Left cardiac atrium (tissue), 4 donors: Measurements from ENCODE around the gene TNFAIP8L1. TPM values are rescaled to one million over a fixed set of nuclear protein-coding genes. Genes with fewer than 3 reads are reported as not detected.

Source experiments
- ATAC-seq, 2 donors: fragments of 200-7000 bp; cut with Tn5 transposase; one replicate each; pipeline ENCODE4 v1.9.1; 2020; ENCODE audit warnings: mild to moderate bottlenecking in 2 of 2, moderate library complexity in 2 of 2
- DNase-seq: peaks from one replicate; pipeline ENCODE4 v3.0.0-alpha.2; 2020
- intact Hi-C, 2 donors: fragments of 100-400 bp; cut with DNase I; formaldehyde crosslinking; loops; one replicate each; pipeline versions ENCODE4 v1.14.1 to v1.15.1; 2022 to 2023
- total RNA-seq, 2 donors: library from RNA; stranded (reverse); fragmentation: NEBNext Ultra II Directional; extraction: Animal tissue kit (Norgen Biotek cat#: 25700); gene quantifications; one replicate each; pipeline ENCODE4 v1.2.1, GENCODE V29; 2021
- donor health status: DM: no; HTN: yes; CAD: no.
- donor health status: DM: no; HTN: yes; CAD: no; lungs with severe emphysema.
- donor health status: DM: yes; HTN: yes; CAD: no.
- donor health status: Dilated cardiomyopathy.

TNFAIP8L1 gene
- total RNA-seq, 2 donors from 2014 or later: 3.4 to 6.7 TPM

GRCh38 chr19:4606181-4606580 lies 33.1 kb upstream of the TNFAIP8L1 start:
- DNase-seq (no peak), ATAC-seq (no peak)
- intact Hi-C loops: no loop called here

GRCh38 chr19:4606921-4607678 lies 32.2 kb upstream of the TNFAIP8L1 start:
- DNase-seq (peak; percentile 48), ATAC-seq (peak; percentile 57 to 91)
- intact Hi-C loops: no loop called here

GRCh38 chr19:4609878-4610511 lies 29.3 kb upstream of the TNFAIP8L1 start:
- no peak for DNase-seq
- intact Hi-C loops: no loop called here

GRCh38 chr19:4613254-4613751 lies 26.0 kb upstream of the TNFAIP8L1 start:
- ATAC-seq: no peak
- no peak for DNase-seq
- intact Hi-C loops: no loop called here

More at GRCh38 chr19:4609878-4610511, 29.3 kb upstream of the TNFAIP8L1 start:
- peak; percentile 56 to 79 for ATAC-seq

- ATAC-seq: no peak
- intact Hi-C loops: no loop called here
These were observed 21.3 kb upstream of the TNFAIP8L1 start for GRCh38 chr19:4618019-4618418.

GRCh38 chr19:4619668-4620294 lies 19.5 kb upstream of the TNFAIP8L1 start:
- DNase-seq (peak; percentile 4), ATAC-seq (no peak)
- intact Hi-C loops: no loop called here

More at GRCh38 chr19:4618019-4618418, 21.3 kb upstream of the TNFAIP8L1 start:
- no peak for DNase-seq

GRCh38 chr19:4620675-4621074 lies 18.6 kb upstream of the TNFAIP8L1 start:
- DNase-seq: no peak
- no peak for ATAC-seq
- intact Hi-C loops: no loop called here

GRCh38 chr19:4622695-4623421 lies 16.5 kb upstream of the TNFAIP8L1 start:
- ATAC-seq (no peak), DNase-seq (peak; percentile 12)
- intact Hi-C loops: no loop called here

- DNase-seq (no peak), ATAC-seq (no peak)
- intact Hi-C loops: no loop called here
These were observed 15.0 kb upstream of the TNFAIP8L1 start for GRCh38 chr19:4624301-4624700.

GRCh38 chr19:4624733-4625362 lies 14.5 kb upstream of the TNFAIP8L1 start:
- intact Hi-C loops: no loop called here
- DNase-seq: peak; percentile 12
- no peak for ATAC-seq

GRCh38 chr19:4633140-4633967 lies 6.0 kb upstream of the TNFAIP8L1 start:
- intact Hi-C loops: loop anchor here (5.0 kb wide), 3 partner anchors 41 to 76 kb away; partner anchors contain the start of gene SEMA6B (in 1 of the 2)
- ATAC-seq: peak; percentile 40 to 74
- DNase-seq: peak; percentile 72

- DNase-seq (no peak), ATAC-seq (no peak)
- intact Hi-C loops: loop anchor here in 1 of 2 donors (2.0 to 5.0 kb wide), 2 partner anchors 58 to 77 kb away; partner anchors contain the start of gene SEMA6B
These were observed 3.6 kb upstream of the TNFAIP8L1 start for GRCh38 chr19:4635754-4636116.

- DNase-seq: peak; percentile 77
- intact Hi-C loops: loop anchor here in 1 of 2 donors (2.0 to 5.0 kb wide), 2 partner anchors 59 to 77 kb away; partner anchors contain the start of gene SEMA6B
- peak; percentile 21 to 27 for ATAC-seq
These were observed 3.1 kb upstream of the TNFAIP8L1 start for GRCh38 chr19:4636151-4636717.

- intact Hi-C loops: loop anchor here in 1 of 2 donors (2.0 to 5.0 kb wide), 2 partner anchors 59 to 78 kb away; partner anchors contain the start of gene SEMA6B
- DNase-seq: no peak
- ATAC-seq: no peak
These were observed 2.6 kb upstream of the TNFAIP8L1 start for GRCh38 chr19:4636761-4637160.

GRCh38 chr19:4638317-4638716 lies 999 bp upstream of the TNFAIP8L1 start:
- ATAC-seq: peak in 1 of 2 donors; percentile 4
- intact Hi-C loops: loop anchor here in 1 of 2 donors (5.0 kb wide), 1 partner anchor 61 kb away; no protein-coding TSS in a partner anchor
- DNase-seq: no peak

- intact Hi-C loops: loop anchor here in 1 of 2 donors (5.0 kb wide), 1 partner anchor 62 kb away; no protein-coding TSS in a partner anchor
- DNase-seq (peak; percentile 46), ATAC-seq (no peak)
These were observed 373 bp downstream of the TNFAIP8L1 start for GRCh38 chr19:4639531-4640246.
